HepG2 (cell line): ENCODE data around the gene IL17C. TPM values are rescaled to one million over a fixed set of nuclear protein-coding genes. Genes with fewer than 3 reads are reported as not detected.
A peak's percentile ranks its signal among the peaks of the same experiment; 100 is the strongest.

Source experiments
- GABPA ChIP-seq, 2 experiments: IDR thresholded peaks; 2 replicates each; pipeline ENCODE4 v1.6.1; 2011 to 2016; ENCODE audit warnings: low read depth in 2 of 2, low read length in 1 of 2, missing biosample characterization in 1 of 2, missing genetic modification characterization in 1 of 2
- HNRNPUL1 ChIP-seq: fragments of 200-400 bp; formaldehyde crosslinking; IDR thresholded peaks from 2 replicates; pipeline ENCODE4 v1.6.1; 2017; ENCODE audit warnings: low read depth, mild to moderate bottlenecking, low read length, moderate library complexity
- NR2F1 ChIP-seq, 2 experiments: fragments of 450-650 bp in 1 of 2; formaldehyde crosslinking in 1 of 2; IDR thresholded peaks; 2 replicates each; pipeline versions ENCODE4 v1.5.0 to v1.6.1; 2016 to 2020; ENCODE audit warnings: mild to moderate bottlenecking in 1 of 2, missing compliant biosample characterization in 1 of 2, missing genetic modification reagents in 1 of 2, moderate library complexity in 1 of 2
- PCBP1 ChIP-seq: fragments of 200-400 bp; formaldehyde crosslinking; IDR thresholded peaks from 2 replicates; pipeline ENCODE4 v1.6.1; 2017; ENCODE audit warnings: mild to moderate bottlenecking, low read depth, low read length, borderline replicate concordance
- PHF5A ChIP-seq: IDR thresholded peaks from one replicate; pipeline ENCODE4 v1.6.1; 2018; ENCODE audit warnings: low read depth, missing genetic modification reagents; ENCODE audit not compliant: unreplicated experiment
- SRSF9 ChIP-seq: fragments of 200-400 bp; formaldehyde crosslinking; IDR thresholded peaks from 2 replicates; pipeline ENCODE4 v1.6.1; 2018; ENCODE audit warnings: borderline replicate concordance, mild to moderate bottlenecking, low read depth, low read length; ENCODE audit not compliant: insufficient read depth, poor library complexity, severe bottlenecking
- THAP7 ChIP-seq: sonication (generic); formaldehyde crosslinking; IDR thresholded peaks from 2 replicates; pipeline ENCODE4 v1.8.1; 2023; ENCODE audit warnings: mild to moderate bottlenecking, missing genetic modification reagents
- TRAFD1 ChIP-seq: sonication (generic); formaldehyde crosslinking; IDR thresholded peaks from 2 replicates; pipeline ENCODE4 v1.5.1; 2020; ENCODE audit warnings: missing genetic modification reagents, mild to moderate bottlenecking, borderline replicate concordance
- YEATS4 ChIP-seq: sonication (generic); formaldehyde crosslinking; IDR thresholded peaks from 2 replicates; pipeline ENCODE4 v1.4.0; 2020; ENCODE audit warnings: missing genetic modification reagents, borderline replicate concordance
- ZHX1 ChIP-seq: sonication (generic); formaldehyde crosslinking; IDR thresholded peaks from 2 replicates; pipeline ENCODE4 v1.8.1; 2022; ENCODE audit warnings: low read depth, mild to moderate bottlenecking, missing genetic modification reagents
- ZNF512 ChIP-seq: sonication (generic); formaldehyde crosslinking; IDR thresholded peaks from 2 replicates; pipeline ENCODE4 v1.4.0; 2020; ENCODE audit warnings: mild to moderate bottlenecking, missing genetic modification reagents
- ZNF609 ChIP-seq: sonication (generic); formaldehyde crosslinking; IDR thresholded peaks from 2 replicates; pipeline ENCODE4 v1.4.0; 2020; ENCODE audit warnings: mild to moderate bottlenecking, missing genetic modification reagents, borderline replicate concordance
- ZNF709 ChIP-seq: sonication (generic); formaldehyde crosslinking; IDR thresholded peaks from 2 replicates; pipeline ENCODE4 v1.5.0; 2020; ENCODE audit warnings: mild to moderate bottlenecking, missing genetic modification reagents
- ZSCAN25 ChIP-seq: sonication (generic); formaldehyde crosslinking; IDR thresholded peaks from 2 replicates; pipeline ENCODE4 v1.8.0; 2022; ENCODE audit warnings: mild to moderate bottlenecking, missing genetic modification reagents
- polyA plus RNA-seq, 8 experiments: library from polyadenylated mRNA; depleted of rRNA in 3 of 8; stranded (reverse) in 7 of 8; unstranded in 1 of 8; fragments of >200 nt; fragmentation: Illumina TruSeq in 4 of 8; extraction: Trizol in 4 of 8; gene quantifications; 2 replicates each; pipeline versions ENCODE4 v1.2.1 to v1.2.3, GENCODE V29; 2011 to 2016; ENCODE audit warnings: low read depth in 4 of 8, missing spikeins in 1 of 8, mixed read lengths in 1 of 8; ENCODE audit not compliant: insufficient read depth in 1 of 8
- total RNA-seq, 5 experiments: library from RNA; depleted of rRNA; stranded (reverse); fragments of >200 nt; fragmentation: Illumina TruSeq; extraction: Trizol; gene quantifications; 2 replicates each; pipeline ENCODE4 v1.2.3, GENCODE V29; 2016; ENCODE audit warnings: low read depth in 1 of 5

IL17C gene
- total and polyA plus RNA-seq, 2 of the 13 experiments (the other 11 are each of a cell fraction or from before 2014, with no cell fraction given): not detected

- TF ChIP-seq NR2F1 (CRISPR knock-in tag; IDR thresholded peaks at IDR 0.05) (no peak), THAP7 (CRISPR knock-in tag) (no peak), PHF5A (CRISPR knock-in tag) (no peak), HNRNPUL1 (no peak), PCBP1 (0 out of 2 replicates have a peak, but pooled peaks have one; percentile 23), ZHX1 (CRISPR knock-in tag) (no peak; the same call in none of the 2 replicates), ZNF609 (CRISPR knock-in tag) (peak; percentile 29), SRSF9 (no peak), YEATS4 (CRISPR knock-in tag) (no peak; the same call in 1 of the 2 replicates), GABPA (IDR thresholded peaks at IDR 0.05; ENCODE audit: low read depth, low read length) (no peak), GABPA (CRISPR knock-in tag; IDR thresholded peaks at IDR 0.05; ENCODE audit: low read depth) (peak; percentile 65), ZNF512 (CRISPR knock-in tag) (no peak), ZSCAN25 (CRISPR knock-in tag) (peak; percentile 67), TRAFD1 (CRISPR knock-in tag) (no peak; the same call in 1 of the 2 replicates), ZNF709 (CRISPR knock-in tag) (no peak; the same call in 1 of the 2 replicates)
Measured at GRCh38 chr16:88649924-88650748, 11.8 kb downstream of the IL17C start (continued).
